Transverse colon (tissue), 4 donors: ENCODE results near the gene MRAS.

ENCODE experiments used
- POLR2AphosphoS5 ChIP-seq, 3 donors: sonication (generic); formaldehyde crosslinking; IDR thresholded peaks; one replicate each; pipeline ENCODE4 v1.6.1; 2016; ENCODE audit warnings: antibody characterized with exemption in 3 of 3
- TF ChIP-seq, protein P1 (sequence below), 5 experiments: fragments of 200-600 bp in 3 of 5; fragments of 450-650 bp in 2 of 5; sonication (generic) in 3 of 5; IDR thresholded peaks; 1 replicate in 2 of 5; 2 replicates in 3 of 5; pipeline ENCODE4 v1.5.1; 2016 to 2017; ENCODE audit warnings: antibody characterized with exemption in 5 of 5, inconsistent platforms in 3 of 5, mild to moderate bottlenecking in 2 of 5, moderate library complexity in 1 of 5

DNA sequence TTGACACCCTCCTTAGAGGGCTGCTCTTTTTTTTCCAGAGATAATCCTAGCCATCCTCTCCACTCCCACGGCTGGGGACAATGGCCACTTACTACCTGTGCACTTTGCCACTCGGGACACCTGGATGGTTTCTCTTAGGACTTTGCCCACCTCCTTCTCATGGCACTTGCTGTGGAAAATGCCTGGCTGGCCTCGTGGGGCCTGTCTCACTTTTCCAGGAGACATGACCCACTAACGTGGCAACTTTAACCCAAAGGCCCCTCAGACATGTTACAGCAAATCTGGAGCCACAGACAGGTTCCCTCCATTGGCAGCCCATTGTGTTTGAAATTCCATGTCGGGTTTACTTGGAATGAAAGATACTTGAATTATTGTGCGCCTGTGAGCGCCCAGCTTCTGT, 56.6 kb downstream of the MRAS start:
- TF ChIP-seq, protein P1, sequence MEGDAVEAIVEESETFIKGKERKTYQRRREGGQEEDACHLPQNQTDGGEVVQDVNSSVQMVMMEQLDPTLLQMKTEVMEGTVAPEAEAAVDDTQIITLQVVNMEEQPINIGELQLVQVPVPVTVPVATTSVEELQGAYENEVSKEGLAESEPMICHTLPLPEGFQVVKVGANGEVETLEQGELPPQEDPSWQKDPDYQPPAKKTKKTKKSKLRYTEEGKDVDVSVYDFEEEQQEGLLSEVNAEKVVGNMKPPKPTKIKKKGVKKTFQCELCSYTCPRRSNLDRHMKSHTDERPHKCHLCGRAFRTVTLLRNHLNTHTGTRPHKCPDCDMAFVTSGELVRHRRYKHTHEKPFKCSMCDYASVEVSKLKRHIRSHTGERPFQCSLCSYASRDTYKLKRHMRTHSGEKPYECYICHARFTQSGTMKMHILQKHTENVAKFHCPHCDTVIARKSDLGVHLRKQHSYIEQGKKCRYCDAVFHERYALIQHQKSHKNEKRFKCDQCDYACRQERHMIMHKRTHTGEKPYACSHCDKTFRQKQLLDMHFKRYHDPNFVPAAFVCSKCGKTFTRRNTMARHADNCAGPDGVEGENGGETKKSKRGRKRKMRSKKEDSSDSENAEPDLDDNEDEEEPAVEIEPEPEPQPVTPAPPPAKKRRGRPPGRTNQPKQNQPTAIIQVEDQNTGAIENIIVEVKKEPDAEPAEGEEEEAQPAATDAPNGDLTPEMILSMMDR (IDR thresholded peaks at IDR 0.05): no peak
- TF ChIP-seq POLR2AphosphoS5 (IDR thresholded peaks at IDR 0.05): no peak
